IgD-negative memory B cell (primary cell): ENCODE results near the gene NRP2. TPM values are rescaled to one million over a fixed set of nuclear protein-coding genes. Genes with fewer than 3 reads are reported as not detected.
A peak's percentile ranks its signal among the peaks of the same experiment; 100 is the strongest.

ENCODE experiments used
- H3K27ac Mint-ChIP-seq, 3 donors: one replicate each; pipeline ENCODE4 v1.8.0; 2020 to 2022; ENCODE audit warnings: mild to moderate bottlenecking in 3 of 3, mixed read lengths in 3 of 3, moderate library complexity in 1 of 3
- H3K27me3 Mint-ChIP-seq: one replicate; pipeline ENCODE4 v1.8.0; 2021; ENCODE audit warnings: mixed read lengths
- H3K36me3 Mint-ChIP-seq: one replicate; pipeline ENCODE4 v1.8.0; 2020; ENCODE audit warnings: mild to moderate bottlenecking, mixed read lengths
- H3K4me1 Mint-ChIP-seq, 3 donors: one replicate each; pipeline ENCODE4 v1.8.0; 2020 to 2022; ENCODE audit warnings: mixed read lengths in 3 of 3, mild to moderate bottlenecking in 1 of 3
- H3K4me3 Mint-ChIP-seq, 4 donors: one replicate each; pipeline ENCODE4 v1.8.0; 2020 to 2022; ENCODE audit warnings: mild to moderate bottlenecking in 4 of 4, mixed read lengths in 4 of 4, moderate library complexity in 3 of 4
- H3K9me3 Mint-ChIP-seq, 3 donors: one replicate each; pipeline ENCODE4 v1.8.0; 2020 to 2021; ENCODE audit warnings: mixed read lengths in 3 of 3, mild to moderate bottlenecking in 1 of 3
- polyA plus RNA-seq: library from polyadenylated mRNA; unstranded; fragments of 300-500 nt; fragmentation: Illumina TruSeq; gene quantifications from one replicate; pipeline ENCODE4 v1.2.3, GENCODE V29; 2021

NRP2 gene
- polyA plus RNA-seq, 1 donor from 2014 or later: 0.55 TPM

GRCh38 chr2:205751569-205752031, 69.3 kb downstream of the NRP2 start:
- Mint-ChIP-seq H3K4me3 (no peak overlapping the region), H3K27me3 (peaks cover 8% of the 10 kb centered on the region), H3K36me3 (no peaks in the 10 kb centered on the region), H3K27ac (no peak overlapping the region), H3K4me1 (no peaks in the 10 kb centered on the region), H3K9me3 (no peaks in the 10 kb centered on the region)

GRCh38 chr2:205752296-205752820, 70.1 kb downstream of the NRP2 start:
- Mint-ChIP-seq H3K27me3 (peaks cover 8% of the 10 kb centered on the region), H3K4me3 (no peak overlapping the region), H3K4me1 (no peaks in the 10 kb centered on the region), H3K27ac (no peak overlapping the region), H3K36me3 (no peaks in the 10 kb centered on the region), H3K9me3 (no peaks in the 10 kb centered on the region)

GRCh38 chr2:205752924-205753323, 70.6 kb downstream of the NRP2 start:
- Mint-ChIP-seq H3K4me3 (no peak overlapping the region), H3K4me1 (no peaks in the 10 kb centered on the region), H3K27me3 (peaks cover 8% of the 10 kb centered on the region)

DNA sequence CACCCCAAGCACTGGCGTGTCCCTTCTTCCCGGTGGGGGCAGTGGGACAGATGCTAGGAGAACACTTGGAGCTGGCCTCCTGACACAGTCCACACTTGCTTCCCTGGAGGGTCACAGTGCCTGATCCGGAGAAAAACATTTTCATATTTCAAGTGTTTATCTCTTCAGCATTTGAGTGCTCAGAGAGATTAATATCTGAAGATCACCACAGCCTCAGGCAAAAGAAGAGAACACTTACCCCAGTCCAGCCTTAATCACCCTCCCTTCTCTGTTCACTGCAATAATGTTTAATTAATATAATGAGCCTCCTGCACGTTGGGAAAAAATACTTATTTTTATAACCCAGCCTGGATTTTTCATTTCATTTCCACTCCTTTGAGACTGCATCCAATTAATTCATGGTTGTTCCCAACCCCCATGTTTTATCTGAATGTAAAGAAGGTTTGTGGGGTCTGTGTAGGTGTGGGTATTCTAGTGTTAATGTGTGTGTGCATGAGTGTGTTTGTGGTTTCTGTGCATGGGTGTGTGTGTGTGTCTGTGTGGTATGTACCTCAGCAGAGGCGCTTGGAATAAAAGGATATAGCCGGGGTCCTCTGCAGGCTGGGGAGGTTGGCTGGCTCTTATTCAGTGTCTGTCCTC, 72.1 kb downstream of the NRP2 start:
- H3K4me1 Mint-ChIP-seq: no peaks in the 10 kb centered on the region
- no peak overlapping the region for H3K4me3 Mint-ChIP-seq
- peaks cover 10% of the 10 kb centered on the region for H3K27me3 Mint-ChIP-seq
- H3K27ac Mint-ChIP-seq: no peak overlapping the region
- H3K36me3 Mint-ChIP-seq: no peaks in the 10 kb centered on the region
- no peaks in the 10 kb centered on the region for H3K9me3 Mint-ChIP-seq

More at GRCh38 chr2:205752924-205753323, 70.6 kb downstream of the NRP2 start:
- Mint-ChIP-seq H3K27ac (no peak overlapping the region), H3K9me3 (no peaks in the 10 kb centered on the region), H3K36me3 (no peaks in the 10 kb centered on the region)

DNA sequence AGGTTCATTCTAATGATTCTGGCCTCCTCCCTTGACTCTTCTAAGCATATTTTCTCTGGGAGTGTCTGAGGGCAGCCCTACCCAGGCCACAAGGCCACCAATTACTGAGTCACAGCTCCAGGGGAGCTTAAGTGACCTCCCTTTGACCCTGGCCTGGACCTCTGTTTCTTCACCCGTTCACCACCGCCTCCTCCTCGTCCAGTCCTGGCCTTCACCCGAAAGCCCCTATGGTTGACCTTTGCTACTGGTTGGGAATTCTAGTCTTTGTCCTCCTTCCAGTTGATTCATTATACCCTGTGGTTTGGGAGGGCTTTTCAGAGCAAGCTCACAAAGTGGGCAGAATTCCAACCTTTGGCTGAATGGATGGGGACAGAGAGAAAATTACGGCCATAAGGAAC, 72.6 kb downstream of the NRP2 start:
- Mint-ChIP-seq H3K27ac (no peak overlapping the region), H3K27me3 (peaks cover 10% of the 10 kb centered on the region), H3K4me3 (no peak overlapping the region), H3K36me3 (no peaks in the 10 kb centered on the region), H3K9me3 (no peaks in the 10 kb centered on the region), H3K4me1 (no peaks in the 10 kb centered on the region)

- H3K27me3 Mint-ChIP-seq: peaks cover 6% of the 10 kb centered on the region
- H3K36me3 Mint-ChIP-seq: no peaks in the 10 kb centered on the region
- H3K4me1 Mint-ChIP-seq: no peaks in the 10 kb centered on the region
- no peaks in the 10 kb centered on the region for H3K9me3 Mint-ChIP-seq
- no peak overlapping the region for H3K27ac Mint-ChIP-seq
- peak overlapping the region in 1 of 4 donors; percentile 1 for H3K4me3 Mint-ChIP-seq
Measured at GRCh38 chr2:205755923-205756322, 73.6 kb downstream of the NRP2 start.

- Mint-ChIP-seq H3K36me3 (no peaks in the 10 kb centered on the region), H3K4me3 (no peak overlapping the region), H3K4me1 (no peaks in the 10 kb centered on the region), H3K27ac (no peak overlapping the region), H3K9me3 (no peaks in the 10 kb centered on the region), H3K27me3 (peaks cover 4% of the 10 kb centered on the region)
Measured at GRCh38 chr2:205757271-205757670, 75.0 kb downstream of the NRP2 start.

DNA sequence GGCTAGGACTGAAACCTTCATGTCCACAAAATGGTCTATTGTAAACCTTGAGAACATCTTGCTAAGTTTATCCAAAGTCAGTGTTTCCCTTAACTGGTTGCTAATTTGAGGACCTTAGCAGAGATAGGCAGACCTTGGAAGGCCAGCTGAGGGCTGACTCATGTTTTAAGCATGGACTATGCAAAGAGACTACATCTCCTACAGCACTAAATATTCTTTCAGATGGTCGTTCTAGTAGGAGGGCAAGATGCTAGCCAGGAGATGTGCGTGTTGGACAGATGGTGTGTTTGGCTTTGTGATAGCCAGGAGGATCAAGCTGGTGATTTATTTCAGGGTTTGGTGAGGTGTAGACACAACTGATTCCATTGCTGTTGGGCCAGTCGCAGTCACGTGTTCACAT, 75.8 kb downstream of the NRP2 start:
- H3K9me3 Mint-ChIP-seq: no peaks in the 10 kb centered on the region
- H3K27me3 Mint-ChIP-seq: peaks cover 4% of the 10 kb centered on the region
- no peaks in the 10 kb centered on the region for H3K4me1 Mint-ChIP-seq
- no peak overlapping the region for H3K27ac Mint-ChIP-seq
- H3K4me3 Mint-ChIP-seq: no peak overlapping the region
- no peaks in the 10 kb centered on the region for H3K36me3 Mint-ChIP-seq

DNA sequence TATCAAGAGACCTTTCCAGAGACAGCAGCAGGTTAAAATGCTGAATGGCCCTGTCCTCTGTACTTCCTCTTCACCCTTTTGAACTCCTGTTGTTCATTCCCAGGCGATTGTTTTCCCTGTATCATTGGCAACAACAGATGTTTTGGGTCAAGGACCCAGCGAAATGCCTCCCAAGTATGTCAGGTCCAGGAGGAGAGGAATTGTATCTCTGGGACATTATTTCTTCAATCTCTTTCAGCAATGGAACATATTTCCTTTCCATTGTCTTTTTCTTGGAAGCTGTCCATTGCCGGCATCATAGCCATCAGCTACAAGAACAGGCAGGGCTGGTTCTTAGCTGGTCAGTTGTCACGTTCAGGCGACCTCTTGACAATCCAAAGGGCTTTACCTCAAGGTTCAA, 76.2 kb downstream of the NRP2 start:
- Mint-ChIP-seq H3K36me3 (no peaks in the 10 kb centered on the region), H3K4me1 (peaks cover 0 to 1% (median 0%) of the 10 kb centered on the region in 3 donors), H3K4me3 (no peak overlapping the region), H3K27me3 (peaks cover 8% of the 10 kb centered on the region), H3K27ac (no peak overlapping the region), H3K9me3 (no peaks in the 10 kb centered on the region)

GRCh38 chr2:205759257-205759656, 77.0 kb downstream of the NRP2 start:
- no peaks in the 10 kb centered on the region for H3K9me3 Mint-ChIP-seq
- H3K4me3 Mint-ChIP-seq: no peak overlapping the region
- H3K4me1 Mint-ChIP-seq: peaks cover 0 to 1% (median 0%) of the 10 kb centered on the region in 3 donors
- H3K27me3 Mint-ChIP-seq: peaks cover 16% of the 10 kb centered on the region
- H3K27ac Mint-ChIP-seq: no peak overlapping the region
- H3K36me3 Mint-ChIP-seq: no peaks in the 10 kb centered on the region

DNA sequence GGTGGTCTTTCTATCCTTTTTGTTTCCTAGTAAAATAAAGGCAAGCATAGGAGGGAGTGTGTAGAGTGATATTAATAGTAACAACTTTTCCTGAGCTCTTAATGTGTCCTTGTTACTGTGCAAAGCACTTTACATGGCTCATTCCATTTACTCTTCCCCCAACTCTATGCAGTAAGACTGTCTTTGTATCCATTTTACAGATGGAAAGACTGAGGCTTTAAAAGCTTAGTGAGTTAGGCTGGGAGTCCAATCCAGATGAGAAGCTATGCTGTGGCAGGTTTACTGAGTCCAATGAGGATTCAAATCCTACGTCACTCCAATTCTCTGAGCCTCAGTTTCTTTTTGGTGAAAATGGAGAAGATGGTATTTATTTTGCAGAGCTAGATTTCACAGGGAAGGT, 77.4 kb downstream of the NRP2 start:
- no peak overlapping the region for H3K27ac Mint-ChIP-seq
- H3K36me3 Mint-ChIP-seq: no peaks in the 10 kb centered on the region
- no peak overlapping the region for H3K4me3 Mint-ChIP-seq
- peaks cover 19% of the 10 kb centered on the region for H3K27me3 Mint-ChIP-seq
- no peaks in the 10 kb centered on the region for H3K9me3 Mint-ChIP-seq
- H3K4me1 Mint-ChIP-seq: peaks cover 0 to 1% (median 0%) of the 10 kb centered on the region in 3 donors

GRCh38 chr2:205760157-205760556, 77.9 kb downstream of the NRP2 start:
- Mint-ChIP-seq H3K27ac (no peak overlapping the region), H3K36me3 (no peaks in the 10 kb centered on the region), H3K4me1 (peaks cover 0 to 1% (median 0%) of the 10 kb centered on the region in 3 donors), H3K27me3 (peaks cover 20% of the 10 kb centered on the region), H3K9me3 (no peaks in the 10 kb centered on the region), H3K4me3 (no peak overlapping the region)

DNA sequence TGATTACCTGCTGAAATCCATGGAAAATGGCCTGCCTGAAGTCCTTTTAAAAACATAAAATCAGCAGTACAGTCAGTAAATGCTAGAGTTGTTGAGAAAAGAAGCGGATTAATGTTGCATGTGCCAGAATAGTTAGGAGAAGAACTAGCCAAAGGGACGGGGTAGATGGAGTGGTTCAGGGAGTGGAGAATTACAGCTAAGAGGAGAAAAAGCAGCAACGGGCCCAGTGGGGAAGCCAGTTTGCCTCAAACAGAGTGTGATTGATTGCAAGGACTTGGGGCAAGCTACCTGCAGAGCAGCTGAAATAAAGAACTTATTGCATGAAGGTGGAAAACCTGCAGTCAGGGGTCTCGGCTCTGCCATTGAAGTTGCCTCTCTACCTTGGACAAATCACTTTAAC, 79.1 kb downstream of the NRP2 start:
- H3K4me3 Mint-ChIP-seq: no peak overlapping the region
- H3K36me3 Mint-ChIP-seq: no peaks in the 10 kb centered on the region
- H3K9me3 Mint-ChIP-seq: no peaks in the 10 kb centered on the region
- peaks cover 0 to 1% (median 0%) of the 10 kb centered on the region in 3 donors for H3K4me1 Mint-ChIP-seq
- H3K27me3 Mint-ChIP-seq: peaks cover 30% of the 10 kb centered on the region
- no peak overlapping the region for H3K27ac Mint-ChIP-seq

GRCh38 chr2:205762881-205763280, 80.6 kb downstream of the NRP2 start:
- Mint-ChIP-seq H3K36me3 (no peaks in the 10 kb centered on the region), H3K4me3 (no peak overlapping the region), H3K4me1 (peaks cover 0 to 5% (median 1%) of the 10 kb centered on the region in 3 donors), H3K27ac (no peak overlapping the region), H3K27me3 (peaks cover 41% of the 10 kb centered on the region), H3K9me3 (no peaks in the 10 kb centered on the region)

- Mint-ChIP-seq H3K9me3 (no peaks in the 10 kb centered on the region), H3K27ac (peak overlapping the region in 1 of 3 donors; percentile 81), H3K4me3 (peak overlapping the region in 1 of 4 donors; percentile 34), H3K4me1 (peaks cover 0 to 5% (median 1%) of the 10 kb centered on the region in 3 donors), H3K36me3 (no peaks in the 10 kb centered on the region), H3K27me3 (peaks cover 43% of the 10 kb centered on the region)
Measured at GRCh38 chr2:205763708-205764211, 81.5 kb downstream of the NRP2 start.

DNA sequence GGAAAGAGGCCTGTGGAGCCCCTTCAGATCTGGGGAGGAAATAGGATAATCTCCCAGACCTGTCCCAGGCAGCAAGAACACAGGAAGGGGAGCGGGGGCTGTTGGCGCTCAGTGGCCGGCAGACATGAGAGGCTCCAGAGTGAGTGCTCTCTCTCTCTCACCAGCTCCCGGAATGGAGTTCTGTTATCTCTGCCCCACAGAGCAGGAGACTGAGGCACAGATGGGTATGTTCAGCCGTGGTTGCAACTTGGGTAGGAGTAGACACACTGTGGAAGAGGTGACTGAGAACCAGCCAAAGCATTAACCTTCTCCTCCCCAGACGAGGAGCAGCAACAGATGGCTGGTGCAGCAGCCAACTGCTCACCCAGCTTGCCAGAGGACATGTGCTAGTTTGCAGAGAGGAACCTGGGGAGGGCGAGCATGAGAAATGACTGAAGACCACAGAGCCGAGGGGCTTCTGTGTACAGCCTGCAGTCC, 82.0 kb downstream of the NRP2 start:
- Mint-ChIP-seq H3K36me3 (no peaks in the 10 kb centered on the region), H3K27me3 (peaks cover 43% of the 10 kb centered on the region), H3K4me1 (peaks cover 0 to 5% (median 1%) of the 10 kb centered on the region in 3 donors), H3K9me3 (no peaks in the 10 kb centered on the region), H3K4me3 (no peak overlapping the region), H3K27ac (peak overlapping the region in 1 of 3 donors; percentile 81)
